GM21576 (cell line): ENCODE measurements around the gene PDZK1IP1.
"Not testable (repeated sequence)": the region's sequence is repeated elsewhere in the genome, so short reads cannot be mapped to it uniquely, and the experiment has no call there.

Source experiments
- ATAC-seq: cut with Tn5 transposase; IDR thresholded peaks from one replicate; pipeline ENCODE4 v1.9.1; 2021; ENCODE audit warnings: mild to moderate bottlenecking, moderate library complexity; ENCODE audit not compliant: unreplicated experiment

Gene PDZK1IP1

GRCh38 chr1:47198214-47198613, 8.4 kb upstream of the PDZK1IP1 start:
- no peak for ATAC-seq

GRCh38 chr1:47196622-47197021, 6.8 kb upstream of the PDZK1IP1 start:
- ATAC-seq: no peak

GRCh38 chr1:47195981-47196380, 6.1 kb upstream of the PDZK1IP1 start:
- not testable (repeated sequence) for ATAC-seq

GRCh38 chr1:47194311-47194710, 4.5 kb upstream of the PDZK1IP1 start:
- no peak for ATAC-seq

GRCh38 chr1:47193496-47193895, 3.7 kb upstream of the PDZK1IP1 start:
- ATAC-seq: not testable (repeated sequence)

GRCh38 chr1:47192458-47193384, 2.9 kb upstream of the PDZK1IP1 start:
- peak; percentile 55 for ATAC-seq

- no peak for ATAC-seq
Measured at GRCh38 chr1:47191940-47192457, 2.2 kb upstream of the PDZK1IP1 start.

- ATAC-seq: no peak
Measured at GRCh38 chr1:47190857-47191256, 1.0 kb upstream of the PDZK1IP1 start.

- ATAC-seq: no peak
Measured at GRCh38 chr1:47190509-47190855, 646 bp upstream of the PDZK1IP1 start.

GRCh38 chr1:47188791-47189785, 748 bp downstream of the PDZK1IP1 start:
- no peak for ATAC-seq

GRCh38 chr1:47187926-47188250, 1.9 kb downstream of the PDZK1IP1 start:
- no peak for ATAC-seq

GRCh38 chr1:47187231-47187925, 2.5 kb downstream of the PDZK1IP1 start:
- ATAC-seq: no peak

GRCh38 chr1:47186267-47187185, 3.3 kb downstream of the PDZK1IP1 start:
- ATAC-seq: no peak

GRCh38 chr1:47184822-47185677, 4.8 kb downstream of the PDZK1IP1 start:
- no peak for ATAC-seq

GRCh38 chr1:47184090-47184821, 5.6 kb downstream of the PDZK1IP1 start:
- ATAC-seq: no peak

GRCh38 chr1:47183308-47184089, 6.3 kb downstream of the PDZK1IP1 start:
- ATAC-seq: no peak

GRCh38 chr1:47182676-47183235, 7.1 kb downstream of the PDZK1IP1 start:
- no peak for ATAC-seq
